PC-9 (cell line): ENCODE results near the gene AMPD2.

Source experiments
- EZH2 ChIP-seq: fragments of 200-600 bp; sonication (generic); IDR thresholded peaks from 2 replicates; pipeline ENCODE4 v1.8.0; 2017; ENCODE audit warnings: antibody characterized with exemption, low read depth
- TF ChIP-seq, protein P1 (sequence below): fragments of 200-600 bp; sonication (generic); conservative IDR thresholded peaks from 2 replicates; pipeline ENCODE4 v1.6.1; 2017; ENCODE audit warnings: mixed run types, antibody characterized with exemption, mild to moderate bottlenecking, moderate library complexity

DNA sequence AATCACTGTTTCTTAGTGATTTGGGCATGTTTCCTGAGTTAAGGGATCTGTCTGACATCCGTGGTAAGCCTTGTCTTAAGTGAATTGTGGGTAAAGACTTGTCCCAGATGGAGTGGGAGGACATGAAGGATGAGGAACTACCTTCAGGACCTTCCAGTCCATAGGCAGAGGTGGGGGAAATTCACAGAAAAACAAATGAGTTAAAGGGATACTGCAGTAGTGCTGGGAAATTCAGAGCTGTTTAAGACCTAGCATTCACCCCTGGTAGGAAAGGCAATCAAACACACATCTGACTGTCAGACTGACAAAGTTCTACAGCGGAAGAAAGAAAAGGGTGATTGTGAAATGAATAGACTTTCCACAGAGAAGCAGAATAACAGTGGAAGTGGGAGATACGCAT, 3.2 kb upstream of the AMPD2 start:
- TF ChIP-seq, protein P1, sequence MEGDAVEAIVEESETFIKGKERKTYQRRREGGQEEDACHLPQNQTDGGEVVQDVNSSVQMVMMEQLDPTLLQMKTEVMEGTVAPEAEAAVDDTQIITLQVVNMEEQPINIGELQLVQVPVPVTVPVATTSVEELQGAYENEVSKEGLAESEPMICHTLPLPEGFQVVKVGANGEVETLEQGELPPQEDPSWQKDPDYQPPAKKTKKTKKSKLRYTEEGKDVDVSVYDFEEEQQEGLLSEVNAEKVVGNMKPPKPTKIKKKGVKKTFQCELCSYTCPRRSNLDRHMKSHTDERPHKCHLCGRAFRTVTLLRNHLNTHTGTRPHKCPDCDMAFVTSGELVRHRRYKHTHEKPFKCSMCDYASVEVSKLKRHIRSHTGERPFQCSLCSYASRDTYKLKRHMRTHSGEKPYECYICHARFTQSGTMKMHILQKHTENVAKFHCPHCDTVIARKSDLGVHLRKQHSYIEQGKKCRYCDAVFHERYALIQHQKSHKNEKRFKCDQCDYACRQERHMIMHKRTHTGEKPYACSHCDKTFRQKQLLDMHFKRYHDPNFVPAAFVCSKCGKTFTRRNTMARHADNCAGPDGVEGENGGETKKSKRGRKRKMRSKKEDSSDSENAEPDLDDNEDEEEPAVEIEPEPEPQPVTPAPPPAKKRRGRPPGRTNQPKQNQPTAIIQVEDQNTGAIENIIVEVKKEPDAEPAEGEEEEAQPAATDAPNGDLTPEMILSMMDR, result no peak
- no peak for TF ChIP-seq EZH2
